T-helper 1 cell treated with Interleukin-12 subunit alpha and Interleukin-12 subunit beta and Interleukin-4 antibody, amounts not matched to agents 30 μg/mL and 1 μg/mL, for 36 hours (primary cell): ENCODE data around the gene USF3.

Source experiments
- H3K27ac Mint-ChIP-seq: one replicate; pipeline ENCODE4 v1.8.0; 2021; ENCODE audit warnings: mild to moderate bottlenecking, mixed read lengths
- H3K27me3 Mint-ChIP-seq: one replicate; pipeline ENCODE4 v1.8.0; 2021; ENCODE audit warnings: low read depth, mixed read lengths
- H3K36me3 Mint-ChIP-seq: one replicate; pipeline ENCODE4 v1.8.0; 2021; ENCODE audit warnings: low read depth, mixed read lengths
- H3K4me1 Mint-ChIP-seq: one replicate; pipeline ENCODE4 v1.8.0; 2021; ENCODE audit warnings: low read depth, mixed read lengths
- H3K4me3 Mint-ChIP-seq: one replicate; pipeline ENCODE4 v1.8.0; 2021; ENCODE audit warnings: mild to moderate bottlenecking, moderate library complexity, mixed read lengths
- H3K9me3 Mint-ChIP-seq: one replicate; pipeline ENCODE4 v1.8.0; 2021; ENCODE audit warnings: mixed read lengths

Gene USF3

DNA sequence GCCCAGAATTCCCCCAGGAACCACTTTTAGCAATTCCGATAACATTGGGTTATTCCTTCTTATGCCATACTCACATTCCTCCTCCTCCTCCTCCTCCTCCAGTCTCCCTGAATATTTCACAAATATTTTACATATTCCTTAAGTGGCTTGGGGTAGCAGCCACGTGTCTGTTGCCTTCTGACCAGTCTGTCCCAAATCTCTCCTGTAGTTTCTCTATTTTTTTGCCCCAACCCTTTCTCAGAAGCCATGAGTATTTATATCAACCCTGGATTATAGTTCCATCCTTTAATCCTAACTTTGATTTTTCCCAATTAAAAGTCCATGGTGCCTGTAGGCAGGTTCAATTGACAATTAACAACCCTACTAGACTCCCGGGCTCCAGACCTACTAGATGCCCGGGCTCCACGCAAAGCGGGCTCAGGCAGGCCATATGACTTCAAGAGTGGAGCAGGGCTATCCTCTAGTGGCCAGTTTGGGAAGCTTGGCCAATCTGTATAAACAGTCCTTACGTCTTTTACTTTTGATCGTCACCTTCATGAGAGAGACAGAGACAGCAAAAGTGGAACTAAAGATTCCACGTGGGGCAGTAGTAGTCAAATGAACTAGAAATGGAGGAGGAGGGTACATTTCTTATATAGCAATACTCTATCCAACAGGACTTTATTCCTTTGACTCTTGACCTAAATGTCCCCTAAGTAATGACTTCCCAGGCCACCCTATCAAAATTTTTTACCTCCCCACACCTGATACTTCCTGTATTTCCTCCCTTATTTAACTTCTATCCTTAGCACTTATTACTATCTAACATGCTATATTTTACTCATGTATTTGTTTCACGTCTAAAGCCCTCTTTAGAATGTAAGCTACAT is 69.7 kb downstream of the USF3 start:
- Mint-ChIP-seq H3K36me3 (peaks cover 22% of the 10 kb centered on the region), H3K9me3 (no peaks in the 10 kb centered on the region)

DNA sequence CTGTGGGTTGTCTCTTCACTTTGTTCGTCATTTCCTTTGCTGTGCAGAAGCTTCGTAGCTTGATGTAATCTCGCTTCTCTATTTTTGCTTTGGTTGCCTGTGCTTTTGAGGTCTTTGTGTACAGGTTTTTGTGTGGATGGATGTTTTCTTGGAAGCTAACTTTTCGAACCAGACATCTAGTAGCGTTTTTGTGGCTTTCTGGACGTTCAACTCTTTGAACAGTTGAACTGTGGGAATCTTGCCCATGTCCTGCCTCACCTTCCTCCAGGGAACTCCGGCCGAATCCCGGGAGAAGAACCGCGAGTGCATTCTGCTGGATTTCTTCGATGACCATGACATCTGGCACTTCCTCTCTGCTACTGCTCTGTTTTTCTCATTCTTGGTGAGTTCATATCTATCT is 70.6 kb downstream of the USF3 start:
- peaks cover 2% of the 10 kb centered on the region for H3K4me1 Mint-ChIP-seq
- no peaks in the 10 kb centered on the region for H3K27me3 Mint-ChIP-seq
- no peak overlapping the region for H3K27ac Mint-ChIP-seq
- H3K9me3 Mint-ChIP-seq, result no peaks in the 10 kb centered on the region
- peaks cover 24% of the 10 kb centered on the region for H3K36me3 Mint-ChIP-seq
- no peak overlapping the region for H3K4me3 Mint-ChIP-seq

More for the DNA sequence above, 69.7 kb downstream of the USF3 start:
- peaks cover 2% of the 10 kb centered on the region for H3K4me1 Mint-ChIP-seq
- H3K27me3 Mint-ChIP-seq, result no peaks in the 10 kb centered on the region
- H3K4me3 Mint-ChIP-seq, result no peak overlapping the region
- H3K27ac Mint-ChIP-seq, result no peak overlapping the region

DNA sequence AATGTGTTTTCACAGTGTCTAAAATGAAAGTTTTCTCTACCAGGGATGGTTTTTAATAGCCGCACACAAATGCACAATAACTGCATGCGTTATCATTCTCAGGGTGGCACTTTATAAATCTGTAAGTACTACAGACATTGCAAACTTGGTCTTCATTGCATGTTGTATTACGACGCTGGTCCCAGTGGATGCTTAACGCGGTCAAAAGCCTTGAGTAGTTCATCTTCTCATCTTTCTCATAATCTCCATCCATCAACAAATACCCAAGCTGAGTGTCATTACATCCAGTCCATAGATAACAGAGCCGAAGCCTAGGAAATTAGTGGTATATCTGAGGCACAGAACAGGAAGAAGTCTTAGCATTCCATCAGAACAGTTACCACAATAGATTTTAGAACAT is 72.6 kb downstream of the USF3 start:
- Mint-ChIP-seq H3K27me3 (no peaks in the 10 kb centered on the region), H3K4me1 (peaks cover 2% of the 10 kb centered on the region), H3K27ac (no peak overlapping the region), H3K36me3 (peaks cover 30% of the 10 kb centered on the region), H3K9me3 (no peaks in the 10 kb centered on the region), H3K4me3 (no peak overlapping the region)

DNA sequence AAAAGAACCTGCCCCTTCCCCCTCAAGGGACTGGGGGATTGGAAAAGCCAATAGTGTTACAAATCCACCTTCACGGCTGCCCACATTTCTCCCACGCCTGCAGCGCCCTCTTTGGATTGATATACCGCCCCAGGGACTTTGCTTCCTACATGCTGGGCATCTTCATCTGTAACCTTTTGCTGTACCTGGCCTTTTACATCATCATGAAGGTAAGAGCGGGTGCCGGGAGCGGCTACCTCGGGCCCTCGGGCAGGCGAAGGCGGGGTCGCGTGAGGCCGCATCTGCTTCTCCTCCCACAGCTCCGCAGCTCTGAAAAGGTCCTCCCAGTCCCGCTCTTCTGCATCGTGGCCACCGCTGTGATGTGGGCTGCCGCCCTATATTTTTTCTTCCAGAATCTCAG is 73.1 kb downstream of the USF3 start:
- Mint-ChIP-seq H3K36me3 (peaks cover 30% of the 10 kb centered on the region), H3K27ac (no peak overlapping the region), H3K27me3 (no peaks in the 10 kb centered on the region), H3K9me3 (no peaks in the 10 kb centered on the region), H3K4me1 (peaks cover 2% of the 10 kb centered on the region), H3K4me3 (no peak overlapping the region)

DNA sequence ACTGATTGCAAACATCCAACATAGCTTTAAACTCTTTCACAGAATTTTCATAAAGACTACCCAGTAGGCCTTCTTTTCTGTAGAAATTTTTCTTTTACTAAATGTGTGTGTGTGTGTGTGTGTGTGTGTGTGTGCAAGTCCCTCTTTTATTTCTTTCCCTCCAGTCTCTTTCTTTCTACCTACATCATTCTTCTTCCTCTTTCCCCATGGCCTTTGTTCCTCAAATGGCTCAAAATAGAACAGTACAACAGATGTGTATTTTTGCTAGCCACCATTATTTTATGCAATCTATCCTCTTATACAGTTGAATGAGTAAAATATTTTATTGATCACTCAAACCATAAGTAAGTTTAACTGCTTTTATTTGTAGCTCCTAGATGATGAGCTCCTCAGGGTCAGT is 76.4 kb downstream of the USF3 start:
- peaks cover 21% of the 10 kb centered on the region for H3K36me3 Mint-ChIP-seq
- no peak overlapping the region for H3K27ac Mint-ChIP-seq
- H3K4me3 Mint-ChIP-seq, result no peak overlapping the region
- H3K4me1 Mint-ChIP-seq, result no peaks in the 10 kb centered on the region
- H3K27me3 Mint-ChIP-seq, result no peaks in the 10 kb centered on the region
- no peaks in the 10 kb centered on the region for H3K9me3 Mint-ChIP-seq

DNA sequence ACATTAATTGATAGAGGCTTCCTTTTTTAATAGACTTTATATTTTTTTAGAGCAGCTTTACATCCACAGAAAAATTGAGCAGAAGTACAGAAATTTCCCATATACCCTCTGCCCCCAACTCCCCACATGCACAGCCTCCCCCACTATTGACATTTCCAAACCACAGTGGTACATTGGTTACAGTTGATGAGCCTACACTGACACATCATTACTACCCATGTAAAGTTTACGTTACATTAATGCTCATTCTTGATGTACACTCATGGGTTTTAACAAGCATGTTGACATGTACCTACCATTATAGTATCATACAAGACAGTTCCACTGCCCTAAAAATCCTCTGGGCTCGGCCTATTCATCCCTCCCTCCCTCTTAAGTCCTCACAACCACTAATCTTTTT is 78.7 kb downstream of the USF3 start:
- Mint-ChIP-seq H3K27me3 (no peaks in the 10 kb centered on the region), H3K36me3 (peaks cover 11% of the 10 kb centered on the region), H3K27ac (no peak overlapping the region), H3K4me1 (no peaks in the 10 kb centered on the region), H3K4me3 (no peak overlapping the region), H3K9me3 (no peaks in the 10 kb centered on the region)

DNA sequence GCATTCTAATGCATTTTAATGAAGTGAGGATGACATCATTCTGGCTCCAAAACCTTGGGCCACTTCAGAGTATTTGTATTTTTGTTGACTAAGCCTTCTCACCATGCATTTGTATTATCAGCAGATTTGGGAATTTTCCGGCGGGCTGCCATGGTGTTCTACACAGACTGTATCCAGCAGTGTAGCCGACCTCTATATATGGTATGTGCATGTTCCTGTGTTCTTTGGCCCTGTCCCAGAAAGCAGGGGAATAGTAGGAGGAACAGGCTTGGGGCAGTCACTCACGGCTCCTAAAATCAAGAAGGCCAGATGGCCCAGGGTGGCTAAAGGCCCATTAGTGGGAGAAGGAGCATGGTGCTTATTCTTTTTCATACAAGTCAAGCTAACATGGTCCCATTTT is 80.5 kb downstream of the USF3 start:
- no peak overlapping the region for H3K4me3 Mint-ChIP-seq
- no peaks in the 10 kb centered on the region for H3K9me3 Mint-ChIP-seq
- peaks cover 16% of the 10 kb centered on the region for H3K36me3 Mint-ChIP-seq
- no peaks in the 10 kb centered on the region for H3K4me1 Mint-ChIP-seq
- no peak overlapping the region for H3K27ac Mint-ChIP-seq
- H3K27me3 Mint-ChIP-seq, result no peaks in the 10 kb centered on the region

DNA sequence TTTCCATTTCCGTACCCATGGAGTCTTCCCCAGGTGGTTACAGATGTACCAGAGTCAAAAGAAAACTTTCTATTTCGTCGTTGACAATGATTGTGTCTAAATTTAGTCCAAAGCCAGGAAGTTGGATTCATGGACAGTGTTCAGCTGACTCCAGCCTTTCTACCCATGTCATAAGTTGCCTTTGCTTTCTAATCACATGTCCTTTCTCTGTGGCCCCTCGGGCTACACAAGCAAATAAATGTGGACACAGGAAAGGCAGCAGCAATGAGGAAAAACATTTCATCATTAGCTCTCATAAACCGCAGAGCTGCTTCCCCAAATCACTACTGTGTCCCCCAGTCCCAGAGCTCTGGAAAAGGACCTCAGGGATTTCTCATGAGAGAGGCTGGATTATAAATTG is 82.0 kb downstream of the USF3 start:
- H3K4me3 Mint-ChIP-seq, result no peak overlapping the region
- H3K9me3 Mint-ChIP-seq, result no peaks in the 10 kb centered on the region
- peaks cover 19% of the 10 kb centered on the region for H3K36me3 Mint-ChIP-seq
- no peaks in the 10 kb centered on the region for H3K27me3 Mint-ChIP-seq
- no peak overlapping the region for H3K27ac Mint-ChIP-seq
- H3K4me1 Mint-ChIP-seq, result peaks cover 1% of the 10 kb centered on the region

DNA sequence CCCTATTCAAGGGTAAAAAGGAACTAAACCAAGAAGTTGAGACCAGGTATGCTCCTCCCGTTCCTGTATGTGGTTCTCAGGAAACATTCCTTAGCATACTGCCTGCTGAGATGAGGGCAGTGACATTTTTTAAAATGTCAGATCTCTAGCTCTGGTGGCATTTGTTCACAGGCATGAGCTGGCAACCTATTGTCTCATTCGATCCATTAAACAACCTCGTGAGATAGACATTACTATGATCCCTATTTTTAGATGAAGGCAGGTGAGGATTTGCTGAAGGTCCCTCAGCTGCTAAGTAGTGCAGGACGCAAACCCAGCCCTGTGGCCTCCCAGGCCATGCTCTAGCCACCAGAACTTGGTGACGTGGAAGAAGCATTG is 89.2 kb downstream of the USF3 start:
- Mint-ChIP-seq H3K27ac (peak overlapping the region; percentile 58), H3K27me3 (no peaks in the 10 kb centered on the region), H3K4me1 (peaks cover 21% of the 10 kb centered on the region), H3K9me3 (no peaks in the 10 kb centered on the region), H3K4me3 (peak overlapping the region; percentile 40), H3K36me3 (peaks cover 44% of the 10 kb centered on the region)

DNA sequence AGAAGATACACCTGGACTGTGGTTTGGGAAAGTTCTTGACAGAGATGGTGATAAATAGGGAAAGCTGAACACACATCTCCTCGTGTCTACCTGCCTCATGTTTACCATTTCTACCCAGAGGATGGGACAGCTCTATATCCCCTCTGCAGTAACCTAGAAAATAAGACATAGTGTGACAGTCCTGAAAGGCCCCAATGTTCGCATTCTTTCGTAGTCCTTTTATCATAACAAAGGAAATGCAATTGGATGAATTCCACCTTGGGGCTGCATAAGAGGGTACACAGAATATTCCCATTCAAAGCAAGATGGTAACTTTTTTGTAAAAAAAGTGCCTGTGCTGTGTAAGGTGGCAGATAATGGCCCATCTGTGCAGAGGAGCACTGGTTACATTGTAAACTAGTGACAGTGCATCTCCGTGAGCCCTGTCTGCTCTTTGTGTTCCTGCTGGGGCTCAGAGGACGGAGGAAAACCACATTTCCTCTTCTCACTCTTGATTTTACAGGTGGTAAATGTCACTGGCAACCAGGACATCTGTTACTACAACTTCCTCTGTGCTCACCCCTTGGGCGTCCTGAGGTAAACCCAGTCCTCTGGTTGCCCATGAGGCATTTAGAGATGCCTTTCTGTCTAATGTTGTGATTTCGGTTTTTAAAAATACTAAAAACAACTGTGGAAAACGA is 89.8 kb downstream of the USF3 start:
- Mint-ChIP-seq H3K27me3 (no peaks in the 10 kb centered on the region), H3K4me3 (peak overlapping the region; percentile 40), H3K9me3 (no peaks in the 10 kb centered on the region), H3K4me1 (peaks cover 21% of the 10 kb centered on the region), H3K36me3 (peaks cover 46% of the 10 kb centered on the region), H3K27ac (peak overlapping the region; percentile 58)

DNA sequence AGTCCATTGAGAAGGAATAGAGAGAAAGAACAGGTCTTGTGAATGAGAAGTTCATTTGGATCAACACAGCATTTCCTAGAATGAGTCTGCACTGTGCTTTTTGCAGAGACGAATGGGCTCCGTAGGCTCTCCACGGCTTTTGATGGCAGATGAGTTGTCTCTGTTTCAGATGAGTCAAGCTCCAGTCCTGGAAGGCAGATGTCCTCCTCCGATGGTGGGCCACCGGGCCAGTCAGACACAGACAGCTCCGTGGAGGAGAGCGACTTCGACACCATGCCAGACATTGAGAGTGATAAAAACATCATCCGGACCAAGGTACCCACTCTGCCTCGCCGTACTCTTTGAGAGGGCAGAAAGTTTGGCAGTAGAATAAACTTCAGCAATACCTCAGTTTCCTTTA is 93.6 kb downstream of the USF3 start:
- no peak overlapping the region for H3K27ac Mint-ChIP-seq
- H3K9me3 Mint-ChIP-seq, result no peaks in the 10 kb centered on the region
- H3K27me3 Mint-ChIP-seq, result no peaks in the 10 kb centered on the region
- H3K4me1 Mint-ChIP-seq, result peaks cover 13% of the 10 kb centered on the region
- peaks cover 23% of the 10 kb centered on the region for H3K36me3 Mint-ChIP-seq
- no peak overlapping the region for H3K4me3 Mint-ChIP-seq

DNA sequence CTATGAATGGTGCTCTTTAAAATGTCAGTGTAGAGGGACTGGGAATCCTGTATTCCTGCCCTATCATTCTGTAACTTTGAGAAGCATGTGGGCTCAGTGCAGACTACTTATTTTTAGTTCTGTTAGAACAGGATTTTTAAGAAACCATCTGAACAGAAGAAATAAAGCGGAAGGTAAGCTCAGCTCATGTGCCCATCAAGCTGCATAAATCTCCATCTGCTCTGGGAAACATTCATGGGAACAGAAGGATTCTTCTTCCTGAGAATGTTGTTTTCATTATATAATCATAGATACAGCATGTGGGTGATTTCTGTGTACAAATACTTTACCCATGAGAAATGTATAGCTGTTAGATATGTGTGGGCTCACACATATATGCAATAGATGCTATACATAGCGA is 94.2 kb downstream of the USF3 start:
- Mint-ChIP-seq H3K27ac (no peak overlapping the region), H3K4me1 (peaks cover 11% of the 10 kb centered on the region), H3K36me3 (peaks cover 22% of the 10 kb centered on the region), H3K4me3 (no peak overlapping the region), H3K27me3 (no peaks in the 10 kb centered on the region), H3K9me3 (no peaks in the 10 kb centered on the region)

DNA sequence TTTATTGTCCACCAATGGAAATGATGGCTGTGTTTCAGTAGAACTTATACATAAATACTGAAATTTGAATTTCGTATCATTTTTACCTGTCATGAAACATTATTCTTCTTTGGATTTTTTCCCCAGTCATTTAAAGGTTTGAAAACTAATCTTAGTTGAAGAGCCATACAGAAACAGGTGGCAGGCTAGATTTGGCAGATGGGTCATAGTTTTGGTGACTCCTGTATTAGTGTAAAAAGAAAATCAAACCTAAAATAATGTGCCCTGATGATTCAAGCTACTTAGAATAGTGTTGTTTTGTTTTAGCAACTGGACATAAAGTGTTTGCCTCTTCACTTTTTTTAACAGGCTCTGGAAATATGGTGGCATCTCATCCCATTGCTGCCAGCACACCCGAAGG is 95.2 kb downstream of the USF3 start:
- no peak overlapping the region for H3K27ac Mint-ChIP-seq
- peaks cover 1% of the 10 kb centered on the region for H3K4me1 Mint-ChIP-seq
- no peaks in the 10 kb centered on the region for H3K27me3 Mint-ChIP-seq
- no peak overlapping the region for H3K4me3 Mint-ChIP-seq
- peaks cover 16% of the 10 kb centered on the region for H3K36me3 Mint-ChIP-seq
- no peaks in the 10 kb centered on the region for H3K9me3 Mint-ChIP-seq

DNA sequence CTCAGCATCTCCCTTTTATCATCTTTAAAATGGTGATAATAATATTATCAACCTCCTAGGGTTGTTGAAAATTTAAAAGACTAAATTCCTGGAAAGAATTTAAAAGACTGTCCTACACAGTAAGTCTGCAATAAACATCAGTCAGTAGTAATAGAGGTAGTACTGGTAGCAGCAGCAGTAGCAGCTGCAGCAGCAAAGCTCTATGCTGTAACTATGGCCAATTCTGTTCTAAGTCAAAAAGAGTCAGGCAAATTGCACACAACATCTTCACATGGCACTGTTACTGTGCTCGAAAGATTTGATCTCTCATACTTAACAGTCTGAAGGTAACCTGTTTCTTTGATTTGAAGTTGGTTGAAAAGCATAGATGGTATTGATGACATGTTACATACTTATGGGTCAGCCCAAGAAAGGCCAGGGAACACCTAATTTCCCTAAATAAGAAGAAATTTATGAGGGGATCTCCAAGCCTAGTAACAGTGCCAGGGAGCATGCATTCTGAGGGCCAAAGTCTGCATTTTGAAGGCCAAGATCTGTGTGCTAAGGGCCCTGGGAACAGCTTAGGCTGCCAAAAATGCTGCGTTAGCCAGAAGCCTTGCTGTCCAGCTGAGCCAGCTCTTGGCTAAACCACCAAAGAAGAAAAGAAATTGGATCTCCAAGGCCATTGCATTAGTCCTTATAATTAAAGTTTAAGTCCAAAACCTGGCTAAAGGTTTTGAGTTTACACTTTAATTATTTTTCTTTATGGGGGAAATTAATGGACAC is 95.8 kb downstream of the USF3 start:
- Mint-ChIP-seq H3K9me3 (no peaks in the 10 kb centered on the region), H3K27me3 (no peaks in the 10 kb centered on the region), H3K4me1 (peaks cover 3% of the 10 kb centered on the region), H3K27ac (no peak overlapping the region), H3K4me3 (no peak overlapping the region), H3K36me3 (peaks cover 19% of the 10 kb centered on the region)
